NCI-H526 treated with DMSO at 0.1 percent for 48 hours (cell line): Measurements from ENCODE around the gene HYAL1.
"Not testable (repeated sequence)": the region's sequence is repeated elsewhere in the genome, so short reads cannot be mapped to it uniquely, and the experiment has no call there.

ENCODE experiments used
- DNase-seq: peaks from one replicate; lab custom pipeline; 2025; lab: John Stamatoyannopoulos, UW

The HYAL1 gene

GRCh38 chr3:50294089-50294488 is 9.3 kb downstream of the HYAL1 start:
- DNase-seq, result no peak

GRCh38 chr3:50293079-50293801 is 10.1 kb downstream of the HYAL1 start:
- DNase-seq, result no peak

GRCh38 chr3:50292159-50293078 is 11.0 kb downstream of the HYAL1 start, which contains the start of gene IFRD2:
TSS of gene IFRD2 (minus strand) at chr3:50292429. CDS start at chr3:50292274, 155 bp downstream.
- peak; percentile 96 for DNase-seq

- DNase-seq, result no peak
Measured at GRCh38 chr3:50290161-50290641, 13.2 kb downstream of the HYAL1 start.

GRCh38 chr3:50289130-50289529 is 14.2 kb downstream of the HYAL1 start:
- DNase-seq, result no peak

GRCh38 chr3:50288387-50289007 is 14.9 kb downstream of the HYAL1 start:
- DNase-seq, result no peak

- DNase-seq, result no peak
Measured at GRCh38 chr3:50287262-50287661, 16.1 kb downstream of the HYAL1 start.

GRCh38 chr3:50286322-50287227 is 16.8 kb downstream of the HYAL1 start:
- DNase-seq, result no peak

- not testable (repeated sequence) for DNase-seq
Measured at GRCh38 chr3:50284121-50284520, 19.3 kb downstream of the HYAL1 start.

GRCh38 chr3:50279255-50280016 is 23.9 kb downstream of the HYAL1 start:
- no peak for DNase-seq

- DNase-seq, result no peak
Measured at GRCh38 chr3:50278880-50279224, 24.5 kb downstream of the HYAL1 start, which contains the start of gene LSMEM2. TSS of gene LSMEM2 (plus strand) at chr3:50279087. CDS start at chr3:50279114, 27 bp downstream.

- DNase-seq, result no peak
Measured at GRCh38 chr3:50278123-50278879, 25.1 kb downstream of the HYAL1 start.

GRCh38 chr3:50276762-50277101 is 26.6 kb downstream of the HYAL1 start:
- no peak for DNase-seq

GRCh38 chr3:50275996-50276761 is 27.2 kb downstream of the HYAL1 start:
- DNase-seq, result no peak

- no peak for DNase-seq
Measured at GRCh38 chr3:50275141-50275995, 28.0 kb downstream of the HYAL1 start.

GRCh38 chr3:50274371-50275104 is 28.8 kb downstream of the HYAL1 start:
- DNase-seq, result peak; percentile 29

- DNase-seq, result no peak
Measured at GRCh38 chr3:50273689-50274065, 29.7 kb downstream of the HYAL1 start.
